Sigmoid colon (tissue), 4 donors: Measurements from ENCODE around the gene BATF2.
A peak's percentile ranks its signal among the peaks of the same experiment; 100 is the strongest.

ENCODE experiments used
- CTCF ChIP-seq, 4 experiments: fragments of 450-650 bp in 3 of 4; fragments of 200-600 bp in 1 of 4; IDR thresholded peaks; one replicate each; pipeline ENCODE4 v1.5.1; 2016 to 2019; ENCODE audit warnings: antibody characterized with exemption in 4 of 4, mild to moderate bottlenecking in 3 of 4, moderate library complexity in 2 of 4
- EP300 ChIP-seq, 4 donors: sonication (generic); formaldehyde crosslinking; IDR thresholded peaks; one replicate each; pipeline ENCODE4 v1.6.1; 2017; ENCODE audit warnings: antibody characterized with exemption in 4 of 4
- POLR2A ChIP-seq, 2 donors: fragments of 450-650 bp; IDR thresholded peaks; one replicate each; pipeline ENCODE4 v1.6.1; 2016; ENCODE audit warnings: antibody characterized with exemption in 2 of 2, mild to moderate bottlenecking in 2 of 2, moderate library complexity in 2 of 2

GRCh38 chr11:65027213-65028067 is 30.7 kb upstream of the BATF2 start, which contains the start of gene SNX15:
- TF ChIP-seq EP300 (IDR thresholded peaks at IDR 0.05) = no peak
- TF ChIP-seq POLR2A (IDR thresholded peaks at IDR 0.05) = peak; percentile 63 to 76
- TF ChIP-seq CTCF (IDR thresholded peaks at IDR 0.05) = peak in 3 of 4 experiments; percentile 64 to 78 (median 73)
